DMS153 treated with DMSO at 0.1 percent for 48 hours (cell line): ENCODE results near the gene CCDC85B.
A peak's percentile ranks its signal among the peaks of the same experiment; 100 is the strongest.

ENCODE experiments used
- DNase-seq: peaks from one replicate; lab custom pipeline; 2025; ENCODE audit not compliant: unreplicated experiment; lab: John Stamatoyannopoulos, UW

CCDC85B gene

GRCh38 chr11:65868076-65868667 lies 22.3 kb upstream of the CCDC85B start:
- no peak for DNase-seq

DNA sequence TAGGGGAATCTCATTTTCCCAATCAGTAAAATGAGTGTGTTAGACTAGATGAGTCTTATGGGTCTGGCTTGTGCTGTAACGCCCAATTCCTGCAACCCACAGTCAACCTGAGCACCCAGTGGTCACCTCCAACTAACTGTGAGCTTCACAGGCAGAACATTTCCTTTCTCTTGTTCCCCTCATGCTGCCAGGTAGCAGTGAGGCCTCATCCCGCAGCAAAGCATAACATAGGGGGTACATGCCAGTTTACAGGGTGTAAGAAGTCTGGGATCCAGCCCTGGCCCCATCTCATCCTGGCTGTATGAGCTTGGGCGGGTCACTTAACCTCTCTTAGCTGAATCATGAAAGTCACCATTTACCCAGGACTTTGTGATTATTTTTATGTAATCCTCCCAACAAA lies 21.6 kb upstream of the CCDC85B start:
- no peak for DNase-seq

DNA sequence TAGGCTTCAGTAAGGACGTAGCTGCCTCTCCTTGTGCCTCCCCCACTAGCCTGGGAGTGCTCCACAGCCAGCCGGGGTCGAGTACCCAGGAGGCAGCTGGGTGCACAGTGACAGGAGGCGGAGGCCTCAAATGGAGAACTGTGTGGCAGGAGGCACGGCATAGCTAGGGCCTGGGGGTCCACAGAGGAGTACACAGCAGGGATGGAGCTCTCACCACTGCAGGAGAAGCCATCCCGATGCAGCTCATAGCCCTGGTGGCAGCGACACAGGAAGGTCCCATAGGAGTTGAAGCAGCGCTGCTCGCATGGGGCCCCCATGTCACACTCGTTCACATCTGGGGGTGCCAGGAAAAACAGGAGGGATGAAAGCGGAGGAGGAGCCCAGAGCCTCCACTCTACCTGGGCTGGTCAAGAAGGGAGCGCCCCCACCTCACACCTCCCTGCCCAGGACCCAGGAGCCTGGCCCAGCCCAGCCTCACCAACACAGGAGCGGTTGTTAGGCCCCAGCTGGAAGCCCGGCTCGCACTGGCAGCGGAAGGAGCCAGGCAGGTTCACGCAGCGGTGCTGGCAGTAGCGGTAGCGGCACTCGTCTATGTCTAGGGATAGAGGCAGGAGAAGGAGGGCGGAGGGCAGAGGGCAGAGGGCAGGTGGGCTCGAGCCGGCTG lies 20.7 kb upstream of the CCDC85B start:
- DNase-seq: no peak

DNA sequence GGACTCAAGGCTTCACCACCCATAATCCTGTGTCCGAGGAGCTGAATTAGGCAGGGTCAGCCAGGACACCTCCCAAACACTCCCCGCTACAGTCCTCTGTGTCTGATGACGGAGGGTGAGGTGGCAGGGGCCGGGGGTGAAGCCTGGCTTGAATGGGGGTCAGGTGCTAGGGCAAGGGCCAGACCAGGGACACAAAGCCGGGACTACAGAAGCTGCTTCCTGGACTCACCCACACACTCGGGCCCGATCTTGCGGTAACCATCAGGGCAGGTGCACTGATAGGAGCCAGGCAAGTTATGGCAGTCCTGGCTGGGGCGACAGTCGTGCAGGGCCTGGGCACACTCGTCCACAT lies 20.2 kb upstream of the CCDC85B start:
- no peak for DNase-seq

DNA sequence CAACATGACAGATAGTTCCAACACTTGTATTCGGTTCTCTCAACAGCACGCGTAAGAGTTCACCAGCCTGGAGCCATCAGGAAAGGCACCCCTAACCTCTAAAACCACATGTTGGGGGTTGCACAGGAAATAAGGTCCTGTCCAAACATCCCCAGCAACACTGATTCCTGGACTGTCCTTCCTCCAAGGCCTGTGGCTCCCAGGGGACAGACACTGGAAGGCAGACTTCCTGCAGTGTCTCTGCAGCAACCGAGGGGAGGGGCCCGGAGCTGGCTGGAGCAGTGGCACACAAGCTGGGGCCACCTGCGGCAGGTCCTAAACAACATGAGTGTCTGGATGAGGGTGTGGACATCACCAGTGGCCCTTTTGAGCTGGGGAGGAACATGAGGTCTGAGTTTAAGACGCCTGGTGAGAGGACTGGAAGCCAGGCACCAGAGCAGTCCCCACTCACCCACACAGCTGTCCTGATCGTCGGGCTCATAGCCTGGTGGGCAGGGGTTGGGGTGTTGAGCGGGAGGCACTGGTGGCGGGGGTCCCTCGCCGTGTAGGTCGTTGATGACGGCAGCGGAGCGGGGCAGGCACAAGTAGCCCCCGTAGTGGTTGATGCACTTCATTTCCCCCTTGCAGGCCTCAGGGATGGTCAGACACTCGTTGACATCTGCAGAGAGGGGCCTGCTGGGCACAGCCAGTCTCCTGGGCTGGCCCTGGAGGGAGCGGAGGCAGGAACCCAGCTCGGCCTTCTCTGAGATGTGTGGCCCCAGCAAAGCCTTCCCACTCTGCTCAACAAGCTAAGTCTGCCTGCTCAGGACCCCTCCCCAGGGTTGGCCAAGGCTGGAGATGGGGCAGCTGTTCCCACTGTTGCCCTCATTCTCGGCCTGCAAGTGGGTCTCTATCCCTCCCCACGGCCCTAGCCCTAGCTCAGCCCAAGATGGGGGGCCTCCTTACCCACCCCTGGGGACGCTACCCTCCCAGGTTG lies 19.5 kb upstream of the CCDC85B start:
- DNase-seq: peak; percentile 44

GRCh38 chr11:65871811-65872548 lies 18.5 kb upstream of the CCDC85B start:
- no peak for DNase-seq

DNA sequence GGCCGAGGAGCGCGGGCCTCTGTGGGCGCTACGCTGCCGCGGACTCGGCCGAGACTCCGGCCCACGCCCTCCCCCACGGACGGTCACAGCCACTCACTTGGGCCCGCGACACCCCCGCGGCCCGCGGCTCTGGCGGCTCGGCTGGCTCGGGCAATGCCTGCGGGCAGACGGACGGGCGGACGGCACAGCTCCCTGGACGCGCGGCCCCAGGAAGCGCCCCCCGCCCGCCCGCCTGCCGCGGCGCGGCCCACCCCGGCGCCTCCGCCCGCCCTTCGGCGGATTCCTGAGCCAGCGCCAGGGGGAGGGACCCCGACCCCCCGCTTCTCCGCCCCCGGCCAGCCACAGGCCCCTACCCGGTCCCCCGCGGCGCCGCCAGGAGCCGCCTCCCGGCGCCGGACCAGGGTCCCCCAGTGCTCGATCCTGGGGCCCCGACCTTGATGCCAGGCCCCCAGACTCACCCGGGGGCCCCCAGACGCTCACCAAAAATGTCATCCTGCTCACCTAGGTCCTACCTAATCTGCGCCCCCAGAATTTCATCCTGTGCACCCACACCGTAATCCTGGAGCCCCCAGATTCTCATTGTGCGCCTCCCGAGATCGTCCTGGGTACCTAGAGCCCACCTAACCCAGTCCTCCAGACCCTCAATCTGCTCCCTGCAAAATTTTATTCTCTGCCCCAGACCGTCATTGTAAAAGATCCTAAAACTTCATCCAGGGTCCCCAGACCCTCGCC lies 17.7 kb upstream of the CCDC85B start, which contains the start of gene EFEMP2:
TSS of gene EFEMP2 (minus strand) at position 215 of the 732 bp plus-strand sequence. CDS start 446 bp downstream, outside the sequence.
- DNase-seq: no peak

GRCh38 chr11:65873318-65874156 lies 16.9 kb upstream of the CCDC85B start:
- DNase-seq: peak; percentile 91

DNA sequence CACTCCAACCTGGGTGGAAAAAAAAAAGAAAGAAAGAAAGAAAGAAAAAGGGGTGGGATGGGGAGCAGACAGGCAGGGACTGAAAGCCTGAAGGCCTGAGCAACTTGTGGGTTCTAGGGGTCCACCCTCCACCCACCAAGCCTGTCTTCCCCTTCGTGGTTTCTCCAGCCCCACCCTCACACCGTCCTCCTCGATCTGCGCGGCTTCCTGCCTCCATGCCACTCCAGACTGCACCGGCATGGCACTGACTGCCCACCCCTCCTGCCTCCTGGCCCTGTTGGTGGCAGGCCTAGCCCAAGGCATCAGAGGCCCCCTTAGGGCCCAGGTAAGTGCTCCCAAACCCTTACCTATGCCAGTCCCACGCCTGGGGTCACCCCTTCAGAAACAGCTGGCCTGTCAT lies 10.9 kb upstream of the CCDC85B start, which contains the start of gene CTSW:
TSS of gene CTSW (plus strand) at position 221 of the 400 bp plus-strand sequence. CDS start at position 239, 18 bp downstream.
- no peak for DNase-seq

- DNase-seq: no peak
These were observed 10.4 kb upstream of the CCDC85B start for GRCh38 chr11:65880027-65880426.

GRCh38 chr11:65880844-65881421 lies 9.5 kb upstream of the CCDC85B start:
- no peak for DNase-seq

DNA sequence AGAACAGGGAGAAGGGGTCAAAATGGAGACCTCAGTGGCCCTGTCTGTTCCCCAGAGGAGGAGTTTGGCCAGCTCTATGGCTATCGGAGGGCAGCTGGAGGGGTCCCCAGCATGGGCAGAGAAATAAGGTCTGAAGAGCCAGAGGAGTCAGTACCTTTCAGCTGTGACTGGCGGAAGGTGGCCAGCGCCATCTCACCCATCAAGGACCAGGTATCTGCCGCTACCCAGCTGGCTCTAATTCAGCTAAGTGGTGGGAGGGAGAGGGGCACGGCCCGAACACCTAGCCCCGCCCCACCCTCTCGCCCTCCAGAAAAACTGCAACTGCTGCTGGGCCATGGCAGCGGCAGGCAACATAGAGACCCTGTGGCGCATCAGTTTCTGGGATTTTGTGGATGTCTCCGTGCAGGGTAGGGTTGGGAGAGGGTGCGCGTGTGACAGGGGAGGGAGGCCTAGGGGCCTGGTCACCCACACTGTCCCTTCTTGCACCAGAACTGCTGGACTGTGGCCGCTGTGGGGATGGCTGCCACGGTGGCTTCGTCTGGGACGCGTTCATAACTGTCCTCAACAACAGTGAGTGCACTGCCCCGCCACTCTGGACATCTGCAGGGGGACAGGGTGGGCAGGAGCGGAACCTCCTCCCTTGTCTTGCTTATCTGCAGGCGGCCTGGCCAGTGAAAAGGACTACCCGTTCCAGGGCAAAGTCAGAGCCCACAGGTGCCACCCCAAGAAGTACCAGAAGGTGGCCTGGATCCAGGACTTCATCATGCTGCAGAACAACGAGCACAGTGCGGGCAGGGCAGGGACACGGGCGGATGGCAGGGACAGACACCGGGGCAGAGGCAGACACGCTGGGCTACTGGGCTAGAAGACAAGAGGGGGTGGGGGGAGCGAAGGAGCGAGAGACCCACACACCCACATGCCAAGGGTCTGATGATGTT lies 8.1 kb upstream of the CCDC85B start:
- no peak for DNase-seq

DNA sequence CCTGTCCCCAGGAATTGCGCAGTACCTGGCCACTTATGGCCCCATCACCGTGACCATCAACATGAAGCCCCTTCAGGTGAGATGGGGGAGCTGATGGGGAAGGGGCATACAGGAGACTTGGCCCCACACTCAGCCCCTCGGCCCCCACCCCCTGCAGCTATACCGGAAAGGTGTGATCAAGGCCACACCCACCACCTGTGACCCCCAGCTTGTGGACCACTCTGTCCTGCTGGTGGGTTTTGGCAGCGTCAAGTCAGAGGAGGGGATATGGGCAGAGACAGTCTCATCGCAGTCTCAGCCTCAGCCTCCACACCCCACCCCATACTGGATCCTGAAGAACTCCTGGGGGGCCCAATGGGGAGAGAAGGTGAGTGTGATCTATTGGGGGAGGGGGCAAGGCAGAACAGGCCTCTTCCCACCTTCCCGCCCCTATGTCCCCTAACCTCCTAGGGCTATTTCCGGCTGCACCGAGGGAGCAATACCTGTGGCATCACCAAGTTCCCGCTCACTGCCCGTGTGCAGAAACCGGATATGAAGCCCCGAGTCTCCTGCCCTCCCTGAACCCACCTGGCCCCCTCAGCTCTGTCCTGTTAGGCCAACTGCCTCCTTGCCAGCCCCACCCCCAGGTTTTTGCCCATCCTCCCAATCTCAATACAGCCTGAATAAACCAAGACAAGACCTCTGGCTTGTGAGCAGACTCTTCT lies 7.3 kb upstream of the CCDC85B start:
- no peak for DNase-seq

DNA sequence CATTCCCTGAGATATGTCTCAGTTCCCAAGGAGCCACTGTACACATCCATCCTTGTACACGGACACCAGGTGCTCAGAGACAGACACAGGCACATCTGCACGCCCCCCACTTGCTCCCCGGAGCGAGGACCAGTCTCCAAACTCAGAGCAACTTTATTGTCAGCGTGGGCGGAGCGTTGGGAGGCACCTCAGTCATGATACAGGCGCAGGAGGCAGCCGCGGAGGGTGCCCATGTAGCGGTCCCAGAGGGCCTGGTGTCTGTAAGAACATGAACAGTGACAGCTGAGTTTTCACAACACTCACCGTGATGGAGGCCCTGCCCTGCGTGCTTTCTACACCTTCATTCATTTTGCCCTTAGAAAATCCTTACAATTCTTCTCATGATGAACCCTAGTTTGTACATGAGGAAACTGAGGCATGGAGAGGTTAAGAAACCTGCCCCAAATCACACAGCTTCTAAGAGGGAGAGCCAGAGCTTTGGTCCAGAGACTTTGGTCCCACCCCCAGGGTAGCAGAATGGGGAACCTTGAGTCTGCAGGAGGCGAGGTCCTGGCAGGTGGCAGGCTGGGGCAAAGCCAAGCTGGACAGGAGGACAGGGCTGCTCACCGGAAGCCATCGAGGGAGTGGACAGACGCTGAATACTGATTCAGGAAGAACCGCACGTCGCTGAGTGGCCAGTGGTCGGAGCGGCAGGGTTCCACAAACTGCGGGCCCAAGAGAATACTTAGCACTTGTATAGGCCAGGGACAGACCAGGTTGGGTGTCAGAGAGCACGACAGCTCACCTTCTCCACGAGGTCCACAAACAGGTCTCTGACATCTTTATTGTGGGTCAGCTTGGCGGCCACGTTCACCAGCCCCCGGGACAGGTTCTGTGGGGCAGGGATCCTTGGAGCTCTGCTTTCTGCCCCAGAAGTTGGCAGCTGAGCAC lies 6.4 kb upstream of the CCDC85B start:
- DNase-seq: no peak

DNA sequence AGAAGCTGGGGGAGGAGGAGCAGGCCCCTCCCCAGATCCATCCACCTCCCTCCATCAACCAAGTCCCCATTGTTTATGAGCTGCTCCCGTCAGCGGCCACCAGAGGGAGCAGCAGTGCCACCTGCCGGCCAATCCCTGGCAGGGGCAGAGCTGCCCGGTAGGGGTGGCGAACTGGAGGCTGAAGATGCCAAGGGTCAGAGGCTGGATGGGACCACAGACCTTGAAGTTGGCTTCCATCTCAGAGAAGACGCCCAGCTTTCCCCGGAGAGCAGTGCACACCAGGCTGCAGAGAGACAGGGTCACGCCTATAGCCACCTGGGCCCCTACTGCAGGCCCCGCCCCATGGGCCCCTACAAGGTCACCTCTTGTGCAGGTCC lies 5.8 kb upstream of the CCDC85B start:
- DNase-seq: peak; percentile 49

- no peak for DNase-seq
These were observed 5.2 kb upstream of the CCDC85B start for GRCh38 chr11:65885231-65885630.
